ENCODE data around the gene GPX5.
"Not testable (repeated sequence)": the region's sequence is repeated elsewhere in the genome, so short reads cannot be mapped to it uniquely, and the experiment has no call there.

Gene GPX5

GRCh38 chr6:28515676-28516075, 10.0 kb upstream of the GPX5 start, which contains the start of gene GPX6:
GPX6 (minus strand) TSS chr6:28515793; CDS start chr6:28515743, 50 bp downstream.
- no peak for DNase-seq

GRCh38 chr6:28517964-28518363, 7.7 kb upstream of the GPX5 start:
- DNase-seq: no peak

- no peak for DNase-seq
Observed at GRCh38 chr6:28522594-28523240, 3.0 kb upstream of the GPX5 start.

GRCh38 chr6:28523241-28523622, 2.4 kb upstream of the GPX5 start:
- no peak for DNase-seq

- no peak for DNase-seq
Observed at GRCh38 chr6:28530777-28531176, 5.1 kb downstream of the GPX5 start.

GRCh38 chr6:28531479-28532128, 5.9 kb downstream of the GPX5 start:
- DNase-seq: no peak

GRCh38 chr6:28534306-28534705, 8.6 kb downstream of the GPX5 start:
- DNase-seq: no peak

GRCh38 chr6:28534875-28535274, 9.2 kb downstream of the GPX5 start:
- no peak for DNase-seq

GRCh38 chr6:28537065-28537464, 11.4 kb downstream of the GPX5 start:
- no peak for DNase-seq

GRCh38 chr6:28537509-28538140, 11.9 kb downstream of the GPX5 start:
- peak; percentile 16 for DNase-seq

- no peak for DNase-seq
Observed at GRCh38 chr6:28541996-28542395, 16.3 kb downstream of the GPX5 start.

- DNase-seq: peak; percentile 76
Observed at GRCh38 chr6:28542440-28543296, 17.0 kb downstream of the GPX5 start.

GRCh38 chr6:28543651-28544610, 18.2 kb downstream of the GPX5 start:
- no peak for DNase-seq

GRCh38 chr6:28545955-28546354, 20.3 kb downstream of the GPX5 start:
- no peak for DNase-seq

- DNase-seq: not testable (repeated sequence)
Observed at GRCh38 chr6:28547003-28547402, 21.3 kb downstream of the GPX5 start.

- no peak for DNase-seq
Observed at GRCh38 chr6:28551891-28552666, 26.4 kb downstream of the GPX5 start.

GRCh38 chr6:28553384-28553985, 27.8 kb downstream of the GPX5 start:
- DNase-seq: no peak

GRCh38 chr6:28553986-28554881, 28.6 kb downstream of the GPX5 start:
- DNase-seq: no peak

GRCh38 chr6:28555136-28555535, 29.5 kb downstream of the GPX5 start:
- DNase-seq: no peak

GRCh38 chr6:28558629-28559028, 32.9 kb downstream of the GPX5 start:
- no peak for DNase-seq

All from DMS53 (cell line).